HFF-Myc (cell line): Measurements from ENCODE around the gene PROK2.

ENCODE experiments used
- DNase-seq: peaks from one replicate; pipeline ENCODE4 v3.0.0-alpha.2; 2011; ENCODE audit warnings: low read depth; ENCODE audit errors: extremely low read depth
- H3K4me3 ChIP-seq: replicated peaks from 2 replicates; pipeline ENCODE4 v1.5.1; 2011; ENCODE audit warnings: low read depth, mild to moderate bottlenecking, control low read depth, low read length
- TF ChIP-seq, protein P1 (sequence below): IDR thresholded peaks from 2 replicates; pipeline ENCODE4 v1.5.1; 2012; ENCODE audit warnings: mild to moderate bottlenecking, low read depth, low read length, control low read depth; ENCODE audit errors: missing control alignments

The PROK2 gene

DNA sequence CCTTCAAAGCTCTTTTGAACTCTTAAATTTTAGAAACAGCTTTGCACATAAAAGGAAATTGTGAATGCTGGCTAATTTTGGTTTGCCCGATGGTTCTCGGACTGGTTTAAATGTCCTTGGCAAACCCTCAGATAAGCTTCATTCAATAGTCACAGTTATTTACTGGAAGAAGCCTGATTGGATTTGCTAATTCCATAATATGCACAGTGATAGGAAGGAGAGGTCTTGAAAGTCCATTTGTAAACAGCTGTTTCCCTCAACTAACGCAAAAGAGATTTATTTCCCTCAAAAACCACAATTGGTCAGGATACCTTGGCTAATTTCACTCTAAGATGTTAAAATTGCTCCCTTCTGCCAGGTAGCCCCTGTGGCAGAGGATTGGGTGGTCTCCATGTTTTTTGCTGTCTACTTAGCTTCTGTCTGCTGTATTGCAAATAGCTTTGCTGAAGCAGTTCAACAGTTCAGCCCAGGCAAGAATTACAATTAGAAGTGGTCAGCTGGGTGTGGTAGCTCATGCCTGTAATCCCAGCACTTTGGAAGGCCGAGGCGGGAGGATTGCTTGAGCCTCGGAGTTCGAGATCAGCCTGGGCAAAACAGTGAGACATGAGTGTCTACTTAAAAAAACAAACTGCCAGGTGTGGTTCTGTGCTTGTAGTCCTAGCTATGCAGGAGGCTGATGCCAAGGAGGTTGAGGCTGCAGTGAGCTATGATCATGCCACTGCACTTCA lies 30.6 kb upstream of the PROK2 start:
- DNase-seq = no peak
- TF ChIP-seq, protein P1, sequence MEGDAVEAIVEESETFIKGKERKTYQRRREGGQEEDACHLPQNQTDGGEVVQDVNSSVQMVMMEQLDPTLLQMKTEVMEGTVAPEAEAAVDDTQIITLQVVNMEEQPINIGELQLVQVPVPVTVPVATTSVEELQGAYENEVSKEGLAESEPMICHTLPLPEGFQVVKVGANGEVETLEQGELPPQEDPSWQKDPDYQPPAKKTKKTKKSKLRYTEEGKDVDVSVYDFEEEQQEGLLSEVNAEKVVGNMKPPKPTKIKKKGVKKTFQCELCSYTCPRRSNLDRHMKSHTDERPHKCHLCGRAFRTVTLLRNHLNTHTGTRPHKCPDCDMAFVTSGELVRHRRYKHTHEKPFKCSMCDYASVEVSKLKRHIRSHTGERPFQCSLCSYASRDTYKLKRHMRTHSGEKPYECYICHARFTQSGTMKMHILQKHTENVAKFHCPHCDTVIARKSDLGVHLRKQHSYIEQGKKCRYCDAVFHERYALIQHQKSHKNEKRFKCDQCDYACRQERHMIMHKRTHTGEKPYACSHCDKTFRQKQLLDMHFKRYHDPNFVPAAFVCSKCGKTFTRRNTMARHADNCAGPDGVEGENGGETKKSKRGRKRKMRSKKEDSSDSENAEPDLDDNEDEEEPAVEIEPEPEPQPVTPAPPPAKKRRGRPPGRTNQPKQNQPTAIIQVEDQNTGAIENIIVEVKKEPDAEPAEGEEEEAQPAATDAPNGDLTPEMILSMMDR = no peak
- H3K4me3 ChIP-seq = no peak overlapping the region

DNA sequence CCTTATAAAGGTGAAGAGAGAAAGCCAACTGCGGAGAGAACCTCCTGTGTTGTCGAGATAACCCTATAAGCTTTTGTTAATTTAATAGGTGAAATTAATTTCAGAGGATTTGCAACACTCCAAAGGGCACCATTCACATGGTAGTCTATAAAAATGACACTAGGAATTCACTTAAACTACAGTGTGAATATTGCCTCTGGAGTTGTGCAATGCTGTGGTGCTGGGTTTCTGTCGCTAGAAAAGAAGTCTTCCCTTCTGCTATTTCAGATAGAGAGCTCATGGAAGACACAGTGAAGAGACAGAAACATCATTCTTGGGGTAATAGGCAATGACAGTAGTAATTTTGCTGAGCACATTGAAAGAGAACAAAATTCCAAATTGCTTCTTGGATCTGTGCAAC lies 28.8 kb upstream of the PROK2 start:
- no peak for DNase-seq

DNA sequence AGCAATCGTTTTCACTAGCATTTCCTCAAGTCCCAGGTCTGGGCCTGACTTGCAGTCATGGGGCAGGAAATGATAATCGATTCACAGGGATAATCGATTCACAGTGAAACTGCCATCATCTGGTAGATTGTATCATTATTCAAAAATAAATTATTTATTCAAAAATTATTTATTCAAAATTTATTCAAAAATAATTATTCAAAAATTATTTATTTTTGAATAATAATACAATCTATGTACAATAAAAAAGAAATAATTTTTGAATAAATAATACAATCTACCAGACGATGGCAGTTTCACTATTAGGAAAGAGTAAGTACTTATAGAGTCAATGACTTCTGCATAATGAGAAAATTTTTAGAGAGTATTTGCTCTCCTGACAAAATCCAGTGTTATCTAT lies 28.1 kb upstream of the PROK2 start:
- H3K4me3 ChIP-seq = no peak overlapping the region
- TF ChIP-seq, protein P1 = no peak
- DNase-seq = no peak

More for the DNA sequence above, 28.8 kb upstream of the PROK2 start:
- H3K4me3 ChIP-seq = no peak overlapping the region
- TF ChIP-seq, protein P1 = no peak

DNA sequence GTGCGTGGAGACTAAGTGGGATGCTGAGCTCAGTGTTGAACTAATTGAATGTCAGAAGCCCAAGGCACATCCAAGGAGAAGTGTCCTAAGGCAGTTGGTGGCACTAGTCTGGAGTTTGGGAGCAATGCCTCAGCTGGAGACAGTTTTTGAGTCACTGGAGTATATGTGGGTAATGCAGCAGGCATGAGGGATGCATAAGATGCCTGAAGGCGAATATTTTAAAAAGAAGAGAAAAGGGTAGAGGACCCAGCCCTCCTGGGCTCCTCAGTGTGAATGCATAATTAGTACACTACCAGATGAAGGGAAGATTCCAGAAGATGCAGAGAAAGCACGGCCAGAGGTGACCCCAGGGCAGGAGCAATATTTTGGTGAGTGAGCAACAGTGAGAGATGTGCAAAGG lies 25.1 kb upstream of the PROK2 start:
- TF ChIP-seq, protein P1 = no peak
- no peak for DNase-seq
- H3K4me3 ChIP-seq = no peak overlapping the region

DNA sequence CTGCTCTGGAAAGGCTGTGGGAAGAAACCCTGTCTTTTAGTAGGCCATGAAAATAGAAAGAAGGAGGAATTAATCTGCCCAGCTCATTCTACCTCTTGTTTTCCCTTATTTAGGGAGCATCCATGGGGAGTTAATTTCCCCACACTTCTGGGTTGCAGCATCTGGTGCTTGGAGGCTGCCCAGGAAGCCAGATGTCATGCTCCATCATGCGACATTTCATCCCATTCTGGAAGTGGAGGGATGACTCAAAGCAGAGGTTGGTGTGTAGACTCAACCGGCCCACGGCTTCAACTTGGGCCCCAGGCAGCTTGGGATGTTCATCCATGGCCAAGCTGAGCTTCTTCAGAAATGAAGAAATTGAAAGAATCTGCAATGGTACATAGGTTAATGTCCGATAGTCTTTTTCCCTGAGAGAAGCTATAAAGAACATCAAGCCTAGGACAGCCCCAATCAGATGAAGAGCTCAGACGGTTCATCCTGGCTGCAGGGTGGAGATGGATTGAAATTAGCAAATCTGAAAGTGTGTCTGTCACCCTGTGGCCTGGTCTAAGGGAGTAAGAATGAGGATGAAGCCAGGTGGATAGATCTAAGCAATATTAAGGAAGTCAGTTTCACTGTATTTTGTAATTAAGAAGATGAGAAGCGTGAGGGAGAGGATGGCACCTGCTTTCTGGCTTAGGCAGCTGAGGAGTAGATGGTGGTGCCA lies 24.5 kb upstream of the PROK2 start:
- DNase-seq = no peak
- TF ChIP-seq, protein P1 = no peak
- no peak overlapping the region for H3K4me3 ChIP-seq

DNA sequence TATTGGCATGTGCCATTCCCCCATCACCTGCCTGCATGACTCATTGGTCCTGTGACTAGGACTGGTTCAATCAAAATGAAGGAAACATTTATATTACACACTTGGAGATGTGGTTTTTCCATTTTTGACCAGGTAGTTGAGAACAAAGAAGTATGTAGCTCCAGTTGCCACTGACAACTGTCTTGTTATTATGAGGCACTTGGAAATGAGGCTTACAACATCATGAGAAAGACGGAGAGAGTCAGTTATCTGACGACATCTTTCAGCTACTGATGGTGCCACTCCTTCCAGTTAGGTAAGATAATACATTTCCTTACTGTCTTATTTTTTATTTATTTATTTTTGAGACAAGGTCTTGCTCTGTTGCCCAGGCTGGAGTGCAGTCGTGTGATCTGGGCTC lies 21.8 kb upstream of the PROK2 start:
- no peak overlapping the region for H3K4me3 ChIP-seq
- DNase-seq = no peak
- TF ChIP-seq, protein P1 = no peak
